Measurements from ENCODE around the gene UNC5C. TPM values are rescaled to one million over a fixed set of nuclear protein-coding genes. Genes with fewer than 3 reads are reported as not detected.

The UNC5C gene
- polyA plus RNA-seq, 1 donor (not counting 4 experiments of a cell fraction or from before 2014, with no cell fraction given), result not detected

DNA sequence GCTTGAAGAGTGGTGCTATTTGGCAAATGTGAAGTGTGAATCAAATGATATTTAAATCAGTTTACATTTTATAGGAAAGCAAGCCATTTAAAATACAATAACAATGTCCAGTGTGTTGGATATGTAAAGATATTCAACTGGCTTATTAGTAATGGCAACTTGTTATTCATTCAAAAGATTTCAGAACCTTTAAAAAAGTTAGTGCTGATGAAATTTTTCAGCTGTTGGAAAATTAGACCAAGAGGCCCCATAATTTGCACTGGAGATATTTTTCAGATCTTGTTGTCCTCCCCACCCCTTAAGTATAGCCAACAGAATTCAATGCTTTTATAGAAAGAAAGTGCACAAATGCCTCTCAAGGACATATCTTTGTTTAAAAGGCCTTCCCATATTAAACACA is 54.6 kb downstream of the UNC5C start:
- Histone ChIP-seq H3K79me2 (ENCODE audit: control insufficient read depth, insufficient read depth, low read length) (no peaks in the 10 kb centered on the region), H3K27ac (ENCODE audit: control insufficient read depth, insufficient read depth, low read length) (no peak overlapping the region), H3K4me2 (ENCODE audit: control insufficient read depth, extremely low read depth, insufficient read depth, low read depth, low read length) (no peak overlapping the region), H3K4me3 (ENCODE audit: control insufficient read depth in 2 of 3, extremely low read depth in 1 of 3, insufficient read depth in 2 of 3, low read depth in 1 of 3, low read length in 3 of 3) (no peak overlapping the region), H2AFZ (ENCODE audit: control insufficient read depth, low read length) (no peak overlapping the region), H3K9me3 (ENCODE audit: control insufficient read depth, low read depth, low read length) (no peaks in the 10 kb centered on the region), H3K27me3 (ENCODE audit: control insufficient read depth, extremely low read depth, insufficient read depth, low read length) (no peaks in the 10 kb centered on the region), H3K4me1 (ENCODE audit: control insufficient read depth, extremely low read depth, insufficient read depth, low read length) (no peaks in the 10 kb centered on the region), H4K20me1 (ENCODE audit: control insufficient read depth, extremely low read depth, insufficient read depth, low read length) (no peaks in the 10 kb centered on the region), H3K9ac (ENCODE audit: control insufficient read depth, extremely low read depth, insufficient read depth, low read length) (no peak overlapping the region), H3K9me1 (ENCODE audit: control insufficient read depth, extremely low read depth, insufficient read depth, low read length) (no peaks in the 10 kb centered on the region), H3K36me3 (ENCODE audit: control insufficient read depth in 2 of 2, extremely low read depth in 1 of 2, insufficient read depth in 2 of 2, low read length in 2 of 2) (no peaks in the 10 kb centered on the region)
- dilution Hi-C loops (cut with MboI; ENCODE audit: extremely low pct_ligation_motif_present, low sequenced_read_pairs), result no loop called here
- TF ChIP-seq EZH2 (IDR thresholded peaks at IDR 0.05; ENCODE audit: low read length) (no peak), CTCF (optimal IDR thresholded peaks at IDR 0.05 in 1 of 3, IDR thresholded peaks at IDR 0.05 in 1 of 3, conservative IDR thresholded peaks at IDR 0.05 in 1 of 3; ENCODE audit: extremely low read depth in 1 of 3, insufficient read depth in 2 of 3, low read length in 3 of 3) (no peak)
- no peak for DNase-seq (ENCODE audit: low read depth, low spot score)
- no peak for FAIRE-seq

- H3K9me3 ChIP-seq (ENCODE audit: control insufficient read depth, low read depth, low read length), result no peaks in the 10 kb centered on the region
- no peak for FAIRE-seq
Measured at GRCh38 chr4:95478679-95479078, 70.1 kb downstream of the UNC5C start.

More at GRCh38 chr4:95478679-95479078, 70.1 kb downstream of the UNC5C start:
- no peak for DNase-seq (ENCODE audit: low read depth, low spot score)
- Histone ChIP-seq H3K79me2 (ENCODE audit: control insufficient read depth, insufficient read depth, low read length) (no peaks in the 10 kb centered on the region), H3K4me1 (ENCODE audit: control insufficient read depth, extremely low read depth, insufficient read depth, low read length) (no peaks in the 10 kb centered on the region), H3K4me3 (ENCODE audit: control insufficient read depth in 2 of 3, extremely low read depth in 1 of 3, insufficient read depth in 2 of 3, low read depth in 1 of 3, low read length in 3 of 3) (no peak overlapping the region), H4K20me1 (ENCODE audit: control insufficient read depth, extremely low read depth, insufficient read depth, low read length) (no peaks in the 10 kb centered on the region), H3K9ac (ENCODE audit: control insufficient read depth, extremely low read depth, insufficient read depth, low read length) (no peak overlapping the region), H3K4me2 (ENCODE audit: control insufficient read depth, extremely low read depth, insufficient read depth, low read depth, low read length) (no peak overlapping the region), H3K27ac (ENCODE audit: control insufficient read depth, insufficient read depth, low read length) (no peak overlapping the region), H3K9me1 (ENCODE audit: control insufficient read depth, extremely low read depth, insufficient read depth, low read length) (no peaks in the 10 kb centered on the region), H3K27me3 (ENCODE audit: control insufficient read depth, extremely low read depth, insufficient read depth, low read length) (no peaks in the 10 kb centered on the region), H2AFZ (ENCODE audit: control insufficient read depth, low read length) (no peak overlapping the region), H3K36me3 (ENCODE audit: control insufficient read depth in 2 of 2, extremely low read depth in 1 of 2, insufficient read depth in 2 of 2, low read length in 2 of 2) (no peaks in the 10 kb centered on the region)
- TF ChIP-seq CTCF (optimal IDR thresholded peaks at IDR 0.05 in 1 of 3, IDR thresholded peaks at IDR 0.05 in 1 of 3, conservative IDR thresholded peaks at IDR 0.05 in 1 of 3; ENCODE audit: extremely low read depth in 1 of 3, insufficient read depth in 2 of 3, low read length in 3 of 3) (no peak), EZH2 (IDR thresholded peaks at IDR 0.05; ENCODE audit: low read length) (no peak)
- dilution Hi-C loops (cut with MboI; ENCODE audit: extremely low pct_ligation_motif_present, low sequenced_read_pairs), result no loop called here

Measured in keratinocyte (primary cell).